OCI-LY3 (cell line): ENCODE measurements around the gene GRK6.
A peak's percentile ranks its signal among the peaks of the same experiment; 100 is the strongest.

Experiments used
- H2AFZ ChIP-seq: fragments of 200-600, 300-600 bp; shearing (Covaris generic); 2 replicates; pipeline ENCODE4 v1.6.0; 2014; ENCODE audit warnings: antibody characterized with exemption, low read depth, low read length
- H3K27ac ChIP-seq: fragments of 200-600, 300-600 bp; sonication (generic); 2 replicates; pipeline ENCODE4 v1.5.1; 2014; ENCODE audit warnings: mild to moderate bottlenecking, low read length, moderate library complexity, mixed read lengths
- H3K27me3 ChIP-seq: fragments of 200-600, 300-600 bp; sonication (generic); 2 replicates; pipeline ENCODE4 v1.6.1; 2014; ENCODE audit warnings: low read depth, low read length, mixed read lengths
- H3K36me3 ChIP-seq: fragments of 200-600, 300-600 bp; sonication (generic); replicated peaks from 2 replicates; pipeline ENCODE3; 2014; ENCODE audit warnings: low read depth, low read length, mixed read lengths
- H3K4me1 ChIP-seq: fragments of 300-600, 200-600 bp; sonication (generic); 2 replicates; pipeline ENCODE4 v1.6.1; 2014; ENCODE audit warnings: low read length, mixed read lengths
- H3K4me2 ChIP-seq: fragments of 200-600, 300-600 bp; sonication (generic); 2 replicates; pipeline ENCODE4 v1.6.1; 2014; ENCODE audit warnings: low read length, mixed read lengths
- H3K4me3 ChIP-seq: fragments of 300-600, 200-600 bp; sonication (generic); 2 replicates; pipeline ENCODE4 v1.5.1; 2014; ENCODE audit warnings: antibody characterized with exemption, mild to moderate bottlenecking, low read length, moderate library complexity
- H3K79me2 ChIP-seq: fragments of 300-600, 200-600 bp; shearing (Covaris generic); 2 replicates; pipeline ENCODE4 v1.6.1; 2014; ENCODE audit warnings: mild to moderate bottlenecking, low read length, mixed read lengths
- H3K9ac ChIP-seq: fragments of 300-600, 200-600 bp; shearing (Covaris generic); 2 replicates; pipeline ENCODE4 v1.6.0; 2014; ENCODE audit warnings: mild to moderate bottlenecking, low read length, moderate library complexity
- H3K9me3 ChIP-seq: fragments of 200-600, 300-600 bp; shearing (Covaris generic); 2 replicates; pipeline ENCODE4 v1.6.1; 2014; ENCODE audit warnings: low read length, mixed read lengths; ENCODE audit not compliant: insufficient read depth
- H4K20me1 ChIP-seq: fragments of 200-600, 300-600 bp; sonication (generic); 2 replicates; pipeline ENCODE4 v1.6.1; 2016; ENCODE audit warnings: low read length, mixed read lengths; ENCODE audit not compliant: insufficient read depth
- CTCF ChIP-seq: fragments of 200-600, 300-600 bp; sonication (generic); IDR thresholded peaks from 2 replicates; pipeline ENCODE4 v1.5.1; 2014; ENCODE audit warnings: antibody characterized with exemption, low read length, low read depth
- EZH2phosphoT487 ChIP-seq: fragments of 200-600 bp; shearing (Covaris generic); IDR thresholded peaks from 2 replicates; pipeline ENCODE4 v1.6.1; 2018; ENCODE audit warnings: antibody characterized with exemption, mixed run types, low read depth

The GRK6 gene

GRCh38 chr5:177430140-177430951, 3.9 kb downstream of the GRK6 start:
- H3K4me2 ChIP-seq, result peak overlapping the region; percentile 97
- H3K9me3 ChIP-seq, result no peaks in the 10 kb centered on the region
- H3K36me3 ChIP-seq, result peaks cover 28% of the 10 kb centered on the region
- peaks cover 51% of the 10 kb centered on the region for H3K4me1 ChIP-seq
- H3K9ac ChIP-seq, result peak overlapping the region; percentile 47; the same call in 1 of the 2 replicates
- peak overlapping the region; percentile 12; the same call in 1 of the 2 replicates for H3K4me3 ChIP-seq
- no peak for TF ChIP-seq EZH2phosphoT487
- TF ChIP-seq CTCF, result no peak
- H4K20me1 ChIP-seq, result peaks cover 21% of the 10 kb centered on the region
- peaks cover 40% of the 10 kb centered on the region for H3K79me2 ChIP-seq
- peak overlapping the region; percentile 42 for H3K27ac ChIP-seq
- no peaks in the 10 kb centered on the region for H3K27me3 ChIP-seq
- H2AFZ ChIP-seq, result no peak overlapping the region

GRCh38 chr5:177430972-177431316, 4.5 kb downstream of the GRK6 start:
- Histone ChIP-seq H3K4me2 (peak overlapping the region; percentile 97), H3K4me1 (peaks cover 49% of the 10 kb centered on the region), H3K27ac (peak overlapping the region; percentile 42), H3K9me3 (no peaks in the 10 kb centered on the region), H2AFZ (no peak overlapping the region), H3K9ac (peak overlapping the region; percentile 21; the same call in 1 of the 2 replicates), H4K20me1 (peaks cover 21% of the 10 kb centered on the region), H3K4me3 (peak overlapping the region; percentile 12; the same call in 1 of the 2 replicates), H3K36me3 (peaks cover 29% of the 10 kb centered on the region), H3K27me3 (no peaks in the 10 kb centered on the region), H3K79me2 (peaks cover 40% of the 10 kb centered on the region)
- TF ChIP-seq CTCF (no peak), EZH2phosphoT487 (no peak)

- no peaks in the 10 kb centered on the region for H3K9me3 ChIP-seq
- H3K79me2 ChIP-seq, result peaks cover 40% of the 10 kb centered on the region
- peaks cover 21% of the 10 kb centered on the region for H4K20me1 ChIP-seq
- H3K4me3 ChIP-seq, result peak overlapping the region; percentile 12; the same call in 1 of the 2 replicates
- H3K27ac ChIP-seq, result peak overlapping the region; percentile 42
- no peaks in the 10 kb centered on the region for H3K27me3 ChIP-seq
- peaks cover 31% of the 10 kb centered on the region for H3K36me3 ChIP-seq
- peak overlapping the region; percentile 21; the same call in 1 of the 2 replicates for H3K9ac ChIP-seq
- TF ChIP-seq CTCF, result no peak
- TF ChIP-seq EZH2phosphoT487, result no peak
- H2AFZ ChIP-seq, result no peak overlapping the region
- H3K4me2 ChIP-seq, result peak overlapping the region; percentile 97
- peaks cover 49% of the 10 kb centered on the region for H3K4me1 ChIP-seq
These were observed 5.1 kb downstream of the GRK6 start for GRCh38 chr5:177431317-177432142.
